ENCODE results near the gene KASH5. TPM values are rescaled to one million over a fixed set of nuclear protein-coding genes. Genes with fewer than 3 reads are reported as not detected.

The KASH5 gene
- total and polyA plus RNA-seq, 2 experiments from 2014 or later, result 0.44 TPM; not detected in 1

DNA sequence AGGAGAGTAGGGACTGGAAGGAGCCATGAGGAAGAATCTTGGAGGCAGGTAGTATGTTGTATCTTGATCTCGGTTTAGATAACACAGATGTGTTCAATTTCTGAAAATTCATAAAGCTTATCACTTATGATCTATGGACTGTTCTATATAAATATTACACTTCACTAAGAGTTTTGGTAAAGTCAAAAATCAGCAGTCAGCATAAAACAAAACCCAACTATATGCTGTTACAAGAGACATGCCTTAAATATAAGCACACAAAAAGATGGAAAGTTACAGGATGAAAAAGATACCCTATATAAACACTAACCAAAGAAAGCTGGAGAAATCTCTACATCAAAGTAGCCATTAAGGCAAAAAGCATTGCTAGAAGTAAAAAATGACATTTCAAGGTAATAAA is 4.5 kb upstream of the KASH5 start:
- TF ChIP-seq JUNB (IDR thresholded peaks at IDR 0.05; ENCODE audit: unreplicated experiment) (no peak), REST (IDR thresholded peaks at IDR 0.05; ENCODE audit: unreplicated experiment) (no peak), ZNF462 (CRISPR knock-in tag; IDR thresholded peaks at IDR 0.05) (no peak)
- TF ChIP-seq, protein P1, sequence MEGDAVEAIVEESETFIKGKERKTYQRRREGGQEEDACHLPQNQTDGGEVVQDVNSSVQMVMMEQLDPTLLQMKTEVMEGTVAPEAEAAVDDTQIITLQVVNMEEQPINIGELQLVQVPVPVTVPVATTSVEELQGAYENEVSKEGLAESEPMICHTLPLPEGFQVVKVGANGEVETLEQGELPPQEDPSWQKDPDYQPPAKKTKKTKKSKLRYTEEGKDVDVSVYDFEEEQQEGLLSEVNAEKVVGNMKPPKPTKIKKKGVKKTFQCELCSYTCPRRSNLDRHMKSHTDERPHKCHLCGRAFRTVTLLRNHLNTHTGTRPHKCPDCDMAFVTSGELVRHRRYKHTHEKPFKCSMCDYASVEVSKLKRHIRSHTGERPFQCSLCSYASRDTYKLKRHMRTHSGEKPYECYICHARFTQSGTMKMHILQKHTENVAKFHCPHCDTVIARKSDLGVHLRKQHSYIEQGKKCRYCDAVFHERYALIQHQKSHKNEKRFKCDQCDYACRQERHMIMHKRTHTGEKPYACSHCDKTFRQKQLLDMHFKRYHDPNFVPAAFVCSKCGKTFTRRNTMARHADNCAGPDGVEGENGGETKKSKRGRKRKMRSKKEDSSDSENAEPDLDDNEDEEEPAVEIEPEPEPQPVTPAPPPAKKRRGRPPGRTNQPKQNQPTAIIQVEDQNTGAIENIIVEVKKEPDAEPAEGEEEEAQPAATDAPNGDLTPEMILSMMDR (conservative IDR thresholded peaks at IDR 0.05; ENCODE audit: low read depth in 2 of 2), result no peak
- Histone ChIP-seq H3K27ac (ENCODE audit: low read depth) (no peak overlapping the region), H3K36me3 (ENCODE audit: insufficient read depth) (no peaks in the 10 kb centered on the region), H3F3A (replicated peaks; ENCODE audit: low read depth) (0 out of 2 replicates have a peak, but pooled peaks cover 3% of the 10 kb centered on the region), H3K27me3 (ENCODE audit: insufficient read depth) (no peaks in the 10 kb centered on the region), H3K4me1 (ENCODE audit: insufficient read depth) (no peaks in the 10 kb centered on the region), H3K9me2 (ENCODE audit: insufficient read depth) (no peaks in the 10 kb centered on the region), H2AFZ (no peak overlapping the region), H3K79me2 (replicated peaks; ENCODE audit: insufficient read depth) (no peaks in the 10 kb centered on the region), H3K4me3 (no peak overlapping the region), H3K4me2 (no peak overlapping the region), H4K20me1 (replicated peaks; ENCODE audit: insufficient read depth) (no peaks in the 10 kb centered on the region)
- no peak overlapping the region for H3K4me3 Mint-ChIP-seq
- DNase-seq (ENCODE audit: low spot score) (no peak), ATAC-seq (no peak)
- H3K4me1 Mint-ChIP-seq, result peaks cover 2% of the 10 kb centered on the region; the same call in 1 of the 3 replicates
- peaks cover 5% of the 10 kb centered on the region; the same call in 1 of the 3 replicates for H3K9me3 Mint-ChIP-seq
- H3K27ac Mint-ChIP-seq, result no peak overlapping the region
- H3K36me3 Mint-ChIP-seq (ENCODE audit: low read depth), result no peaks in the 10 kb centered on the region; the same call in 1 of the 3 replicates
- H3K27me3 Mint-ChIP-seq (ENCODE audit: insufficient read depth, low read depth, poor library complexity), result peaks cover 4% of the 10 kb centered on the region

Measured in GM23338 (cell line).